Activated CD4-positive, alpha-beta memory T cell treated with anti-CD3 and anti-CD28 coated beads for 36 hours (primary cell): Measurements from ENCODE around the gene RAD51B. TPM values are rescaled to one million over a fixed set of nuclear protein-coding genes. Genes with fewer than 3 reads are reported as not detected.

Experiments used
- CTCF ChIA-PET: fragments of 350-600 bp; sonication (Branson Sonifier 250); formaldehyde crosslinking; loops from one replicate; lab custom pipeline; 2021; ENCODE audit warnings: antibody characterized with exemption, inconsistent platforms; lab: Charles Lee
- POLR2A ChIA-PET: fragments of 350-600 bp; sonication (Branson Sonifier 250); formaldehyde crosslinking; loops from one replicate; lab custom pipeline; 2021; ENCODE audit warnings: antibody characterized with exemption; lab: Charles Lee
- DNase-seq: peaks from one replicate; pipeline ENCODE4 v3.0.0-alpha.2; 2020
- H3K27ac Mint-ChIP-seq: one replicate; pipeline ENCODE4 v1.8.0; 2021; ENCODE audit warnings: mixed read lengths
- H3K27me3 Mint-ChIP-seq: one replicate; pipeline ENCODE4 v1.8.0; 2021; ENCODE audit warnings: mixed read lengths
- H3K36me3 Mint-ChIP-seq: one replicate; pipeline ENCODE4 v1.8.0; 2021; ENCODE audit warnings: mixed read lengths
- H3K4me1 Mint-ChIP-seq: one replicate; pipeline ENCODE4 v1.8.0; 2021; ENCODE audit warnings: low read depth, mixed read lengths
- H3K4me3 Mint-ChIP-seq: one replicate; pipeline ENCODE4 v1.8.0; 2021; ENCODE audit warnings: mild to moderate bottlenecking, mixed read lengths
- H3K9me3 Mint-ChIP-seq: one replicate; pipeline ENCODE4 v1.8.0; 2021; ENCODE audit warnings: mixed read lengths
- intact Hi-C: fragments of 100-400 bp; cut with micrococcal nuclease; formaldehyde crosslinking; loops from one replicate; pipeline ENCODE4 v1.15.1; 2023
- total RNA-seq, 2 experiments: library from RNA; stranded (reverse); gene quantifications; one replicate each; pipeline ENCODE4 v1.2.3, GENCODE V29; 2021

Gene RAD51B
- total RNA-seq, 2 experiments from 2014 or later, result 32.3 to 34.3 TPM

DNA sequence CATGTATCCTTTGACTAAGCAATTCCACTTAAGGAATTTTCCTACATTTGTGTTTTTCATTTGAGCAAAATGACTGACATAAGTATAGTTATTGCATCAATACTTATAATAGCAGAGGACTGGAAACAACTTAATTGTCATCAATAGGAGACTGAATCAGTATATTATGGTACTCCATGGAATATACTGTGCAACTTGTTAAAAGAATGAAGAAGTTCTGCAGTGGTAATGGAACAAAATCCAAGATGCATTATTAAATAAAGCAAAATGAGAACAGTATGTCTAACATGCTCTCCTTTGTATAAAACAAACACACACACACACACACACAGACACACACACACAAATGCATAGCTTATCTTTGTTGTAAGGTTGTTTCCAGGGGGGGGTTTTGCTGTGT, 303.1 kb downstream of the RAD51B start:
- Mint-ChIP-seq H3K4me1 (peaks cover 12% of the 10 kb centered on the region), H3K27me3 (no peaks in the 10 kb centered on the region)

DNA sequence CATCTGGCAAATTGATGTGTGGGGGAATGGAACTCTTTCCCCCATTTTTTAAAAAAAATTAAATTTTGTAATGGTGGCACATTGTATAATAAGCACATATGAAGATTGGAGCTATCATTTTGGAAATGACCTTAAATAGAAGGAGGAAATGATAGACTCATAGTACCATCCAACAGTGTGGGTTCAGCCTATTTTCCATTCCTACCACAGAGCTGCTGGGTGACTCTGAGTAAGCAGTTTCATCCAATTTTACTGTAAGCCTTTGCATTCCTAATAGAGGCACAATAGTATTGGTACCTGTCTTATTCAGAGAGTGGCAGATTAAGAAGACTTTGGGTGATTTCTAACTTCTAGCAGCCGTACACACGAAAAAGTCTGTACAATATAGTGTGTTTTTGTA, 304.5 kb downstream of the RAD51B start:
- H3K27ac Mint-ChIP-seq, result no peak overlapping the region
- DNase-seq, result peak; percentile 11
- intact Hi-C loops, result no loop called here
- peaks cover 4% of the 10 kb centered on the region for H3K9me3 Mint-ChIP-seq
- no peak overlapping the region for H3K4me3 Mint-ChIP-seq
- H3K27me3 Mint-ChIP-seq, result no peaks in the 10 kb centered on the region
- peaks cover 2% of the 10 kb centered on the region for H3K36me3 Mint-ChIP-seq
- peaks cover 12% of the 10 kb centered on the region for H3K4me1 Mint-ChIP-seq
- ChIA-PET POLR2A (no interaction called here), CTCF (interaction anchor here (0.9 kb wide), 1 partner anchor 691 kb away, joined by 3 read pairs; no protein-coding TSS in a partner anchor)

More for the DNA sequence above, 303.1 kb downstream of the RAD51B start:
- no peak for DNase-seq
- ChIA-PET POLR2A (no interaction called here), CTCF (interaction anchor here (0.9 kb wide), 1 partner anchor 36 kb away, joined by 6 read pairs; no protein-coding TSS in a partner anchor)
- H3K9me3 Mint-ChIP-seq, result peaks cover 4% of the 10 kb centered on the region
- intact Hi-C loops, result no loop called here
- H3K36me3 Mint-ChIP-seq, result peaks cover 5% of the 10 kb centered on the region
- no peak overlapping the region for H3K4me3 Mint-ChIP-seq
- H3K27ac Mint-ChIP-seq, result no peak overlapping the region

DNA sequence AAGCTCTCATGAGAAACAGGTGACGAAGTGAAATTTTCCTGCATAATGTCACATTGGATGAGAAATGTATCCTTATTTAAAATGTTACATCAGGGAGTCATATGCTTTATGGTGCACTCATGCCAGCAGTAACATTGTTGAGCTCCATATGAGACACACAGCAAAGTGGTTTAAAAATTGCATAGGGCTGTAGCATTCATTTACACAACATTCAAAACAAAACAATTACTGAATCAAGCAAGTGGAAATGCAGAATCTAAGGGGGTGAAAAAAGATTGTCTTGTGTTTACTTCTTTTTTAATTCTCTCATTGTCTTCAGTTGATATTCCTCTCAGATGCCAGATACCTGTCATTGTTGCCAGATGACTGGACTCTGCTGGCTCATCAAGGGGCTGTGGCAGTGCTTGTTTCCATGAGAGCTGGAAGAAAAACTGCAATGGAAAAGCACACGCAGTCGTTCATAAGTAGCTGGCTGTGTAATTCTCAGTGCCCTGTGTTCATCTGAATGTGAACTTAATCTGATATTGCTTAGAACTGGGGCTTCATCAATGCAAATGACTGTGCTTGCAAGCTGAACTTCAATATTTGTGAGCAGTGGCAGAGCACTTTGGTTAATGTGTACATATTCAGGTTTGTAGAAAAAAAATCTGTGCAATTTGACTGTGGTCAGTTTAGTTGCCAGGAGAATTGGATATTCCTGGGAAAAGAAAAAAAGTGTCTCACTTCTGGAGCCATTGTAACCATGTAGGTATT, 305.6 kb downstream of the RAD51B start:
- H3K27ac Mint-ChIP-seq, result no peak overlapping the region
- DNase-seq, result peak; percentile 21
- peaks cover 12% of the 10 kb centered on the region for H3K4me1 Mint-ChIP-seq
- CTCF ChIA-PET, result no interaction called here
- intact Hi-C loops, result no loop called here
- H3K36me3 Mint-ChIP-seq, result peaks cover 2% of the 10 kb centered on the region
- peaks cover 4% of the 10 kb centered on the region for H3K9me3 Mint-ChIP-seq
- H3K4me3 Mint-ChIP-seq, result no peak overlapping the region
- POLR2A ChIA-PET, result no interaction called here
- no peaks in the 10 kb centered on the region for H3K27me3 Mint-ChIP-seq

DNA sequence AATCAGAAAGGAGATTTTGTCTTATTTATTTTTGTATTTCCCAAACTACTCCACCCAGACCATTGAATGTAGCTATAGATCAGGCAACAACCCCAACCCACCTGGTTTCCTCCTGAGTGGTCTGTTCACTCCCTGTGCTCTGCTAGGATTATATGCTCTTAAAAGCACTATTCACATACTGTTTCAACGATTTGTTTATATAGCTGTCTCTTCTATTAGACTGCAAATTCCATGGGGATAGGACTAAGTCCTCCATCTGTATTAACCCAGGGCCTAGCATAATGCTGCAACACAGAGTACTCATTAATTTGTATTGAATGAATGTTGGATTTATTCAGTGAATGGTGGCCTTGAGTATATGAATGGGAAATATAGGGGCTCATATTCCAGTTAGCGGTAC, 307.6 kb downstream of the RAD51B start:
- Mint-ChIP-seq H3K27ac (no peak overlapping the region), H3K9me3 (no peaks in the 10 kb centered on the region), H3K27me3 (no peaks in the 10 kb centered on the region), H3K4me1 (peaks cover 12% of the 10 kb centered on the region), H3K4me3 (no peak overlapping the region), H3K36me3 (no peaks in the 10 kb centered on the region)
- ChIA-PET POLR2A (no interaction called here), CTCF (interaction anchor here (0.6 kb wide), 1 partner anchor 39 kb away, joined by 5 read pairs; no protein-coding TSS in a partner anchor)
- DNase-seq, result no peak
- intact Hi-C loops, result no loop called here

DNA sequence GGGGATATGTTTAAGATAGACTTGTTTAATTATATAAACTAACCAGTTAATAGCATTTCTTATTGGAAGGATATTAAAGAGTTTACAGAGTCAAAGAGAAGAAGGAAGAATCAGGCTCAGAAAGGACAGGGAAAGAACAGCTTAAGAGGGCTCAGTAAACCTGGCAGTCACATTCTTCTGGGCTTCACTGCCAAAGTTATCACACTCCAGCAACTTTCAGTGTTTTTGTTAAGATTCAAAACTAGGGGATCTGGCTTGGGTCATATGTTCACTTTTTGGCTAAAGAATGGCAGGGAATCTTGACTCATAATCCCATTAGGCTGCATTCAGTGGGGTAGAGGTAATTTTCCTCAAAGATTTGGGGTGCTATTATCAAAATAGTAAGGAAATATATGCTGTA, 312.3 kb downstream of the RAD51B start:
- Mint-ChIP-seq H3K27ac (no peak overlapping the region), H3K27me3 (no peaks in the 10 kb centered on the region), H3K9me3 (no peaks in the 10 kb centered on the region), H3K36me3 (no peaks in the 10 kb centered on the region), H3K4me1 (peaks cover 6% of the 10 kb centered on the region), H3K4me3 (no peak overlapping the region)
- ChIA-PET CTCF (no interaction called here), POLR2A (no interaction called here)
- intact Hi-C loops, result no loop called here
- DNase-seq, result no peak

DNA sequence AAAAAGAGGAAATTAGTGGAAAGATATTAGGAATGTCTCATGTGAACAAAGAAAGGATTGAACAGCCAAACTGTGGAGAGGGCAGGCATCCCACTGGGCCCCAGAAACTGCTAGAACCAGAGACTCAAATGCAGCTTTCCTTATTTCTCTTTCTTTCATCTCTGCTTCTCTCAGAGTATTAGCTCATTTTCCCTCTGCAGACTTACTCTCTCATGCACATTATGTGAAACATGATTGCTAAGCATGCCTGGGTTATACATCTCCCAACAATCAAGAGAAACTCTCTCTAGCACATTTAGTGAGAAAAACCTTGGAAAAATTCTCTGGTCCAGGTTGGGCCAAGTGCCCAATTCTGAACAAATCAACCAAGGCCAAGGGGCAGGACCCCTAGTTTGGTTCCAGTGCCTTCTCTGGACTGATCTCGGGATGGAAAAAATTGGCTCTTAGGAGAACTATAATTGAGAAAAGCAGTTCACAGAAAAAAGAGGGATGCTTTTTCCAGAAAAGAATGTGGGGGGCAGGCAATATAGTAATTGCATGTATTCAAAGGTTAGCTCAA, 313.1 kb downstream of the RAD51B start:
- no peaks in the 10 kb centered on the region for H3K27me3 Mint-ChIP-seq
- H3K4me1 Mint-ChIP-seq, result peaks cover 6% of the 10 kb centered on the region
- H3K27ac Mint-ChIP-seq, result no peak overlapping the region
- no peaks in the 10 kb centered on the region for H3K9me3 Mint-ChIP-seq
- no peaks in the 10 kb centered on the region for H3K36me3 Mint-ChIP-seq
- ChIA-PET CTCF (no interaction called here), POLR2A (no interaction called here)
- intact Hi-C loops, result no loop called here
- DNase-seq, result no peak
- H3K4me3 Mint-ChIP-seq, result no peak overlapping the region

DNA sequence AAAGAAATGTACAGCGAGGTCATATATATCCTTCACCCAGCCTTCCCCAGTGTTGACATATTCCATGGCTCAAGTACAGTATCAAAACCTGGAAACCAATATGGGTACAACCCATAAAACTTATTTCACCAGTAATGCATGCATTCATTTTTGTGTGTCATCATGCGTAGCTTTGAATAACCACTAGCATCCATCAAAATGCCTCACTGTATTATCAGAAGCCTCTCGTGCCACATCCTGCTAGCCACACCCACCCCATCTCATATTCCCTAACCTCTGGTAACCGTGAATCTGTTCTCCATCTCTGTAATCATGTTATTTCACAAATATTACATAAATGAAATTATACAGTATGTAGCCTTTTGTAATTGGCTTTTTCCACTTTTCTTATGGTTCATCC, 314.3 kb downstream of the RAD51B start:
- H3K36me3 Mint-ChIP-seq, result no peaks in the 10 kb centered on the region
- H3K27me3 Mint-ChIP-seq, result no peaks in the 10 kb centered on the region
- ChIA-PET CTCF (no interaction called here), POLR2A (no interaction called here)
- H3K4me1 Mint-ChIP-seq, result peaks cover 6% of the 10 kb centered on the region
- no peak for DNase-seq
- H3K27ac Mint-ChIP-seq, result no peak overlapping the region
- intact Hi-C loops, result no loop called here
- H3K4me3 Mint-ChIP-seq, result no peak overlapping the region
- no peaks in the 10 kb centered on the region for H3K9me3 Mint-ChIP-seq

DNA sequence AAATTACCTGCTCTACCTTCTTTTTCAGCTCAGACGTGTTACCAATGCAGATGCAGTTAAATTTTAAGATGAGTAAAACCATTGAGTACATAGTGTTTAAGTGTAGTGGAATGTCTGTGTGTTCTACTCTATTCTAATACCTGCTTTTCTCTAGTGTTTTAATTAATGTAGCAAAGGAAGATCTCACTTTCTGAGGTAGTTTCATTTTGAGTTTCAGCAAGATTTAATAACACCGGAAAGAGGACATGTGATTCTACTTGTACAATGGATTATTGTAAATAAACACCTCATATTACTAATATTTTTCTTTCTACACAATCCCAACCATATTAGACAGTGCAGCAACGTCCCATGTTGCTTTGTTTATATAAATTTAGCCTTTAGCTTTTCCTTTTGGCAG, 315.4 kb downstream of the RAD51B start:
- CTCF ChIA-PET, result no interaction called here
- no peaks in the 10 kb centered on the region for H3K36me3 Mint-ChIP-seq

DNA sequence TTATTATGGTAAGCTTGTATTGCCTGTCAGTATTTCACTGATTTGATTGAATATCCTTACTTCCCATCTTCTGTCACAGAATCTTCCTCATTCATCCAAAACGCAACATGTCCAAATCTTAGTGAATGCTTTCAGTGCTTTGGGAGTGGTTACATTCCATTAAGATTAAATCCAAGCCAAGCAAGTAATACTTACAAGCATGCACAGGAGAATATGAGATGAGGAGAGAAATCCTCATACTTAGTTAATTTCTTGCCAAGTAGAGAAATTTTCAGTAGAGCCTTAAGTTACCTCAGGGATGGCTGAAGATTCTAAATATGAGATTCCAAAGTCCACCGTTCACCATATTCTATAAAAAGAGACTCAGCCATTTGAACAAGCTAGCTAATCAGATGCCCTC, 316.0 kb downstream of the RAD51B start:
- ChIA-PET POLR2A (no interaction called here), CTCF (no interaction called here)
- H3K9me3 Mint-ChIP-seq, result no peaks in the 10 kb centered on the region
- DNase-seq, result no peak
- no peaks in the 10 kb centered on the region for H3K27me3 Mint-ChIP-seq
- H3K4me3 Mint-ChIP-seq, result no peak overlapping the region
- no peak overlapping the region for H3K27ac Mint-ChIP-seq
- H3K36me3 Mint-ChIP-seq, result no peaks in the 10 kb centered on the region
- intact Hi-C loops, result no loop called here
- peaks cover 6% of the 10 kb centered on the region for H3K4me1 Mint-ChIP-seq

More for the DNA sequence above, 315.4 kb downstream of the RAD51B start:
- H3K27ac Mint-ChIP-seq, result no peak overlapping the region
- POLR2A ChIA-PET, result no interaction called here
- peaks cover 6% of the 10 kb centered on the region for H3K4me1 Mint-ChIP-seq
- intact Hi-C loops, result no loop called here
- H3K27me3 Mint-ChIP-seq, result no peaks in the 10 kb centered on the region
- H3K4me3 Mint-ChIP-seq, result no peak overlapping the region
- H3K9me3 Mint-ChIP-seq, result no peaks in the 10 kb centered on the region
- DNase-seq, result no peak

DNA sequence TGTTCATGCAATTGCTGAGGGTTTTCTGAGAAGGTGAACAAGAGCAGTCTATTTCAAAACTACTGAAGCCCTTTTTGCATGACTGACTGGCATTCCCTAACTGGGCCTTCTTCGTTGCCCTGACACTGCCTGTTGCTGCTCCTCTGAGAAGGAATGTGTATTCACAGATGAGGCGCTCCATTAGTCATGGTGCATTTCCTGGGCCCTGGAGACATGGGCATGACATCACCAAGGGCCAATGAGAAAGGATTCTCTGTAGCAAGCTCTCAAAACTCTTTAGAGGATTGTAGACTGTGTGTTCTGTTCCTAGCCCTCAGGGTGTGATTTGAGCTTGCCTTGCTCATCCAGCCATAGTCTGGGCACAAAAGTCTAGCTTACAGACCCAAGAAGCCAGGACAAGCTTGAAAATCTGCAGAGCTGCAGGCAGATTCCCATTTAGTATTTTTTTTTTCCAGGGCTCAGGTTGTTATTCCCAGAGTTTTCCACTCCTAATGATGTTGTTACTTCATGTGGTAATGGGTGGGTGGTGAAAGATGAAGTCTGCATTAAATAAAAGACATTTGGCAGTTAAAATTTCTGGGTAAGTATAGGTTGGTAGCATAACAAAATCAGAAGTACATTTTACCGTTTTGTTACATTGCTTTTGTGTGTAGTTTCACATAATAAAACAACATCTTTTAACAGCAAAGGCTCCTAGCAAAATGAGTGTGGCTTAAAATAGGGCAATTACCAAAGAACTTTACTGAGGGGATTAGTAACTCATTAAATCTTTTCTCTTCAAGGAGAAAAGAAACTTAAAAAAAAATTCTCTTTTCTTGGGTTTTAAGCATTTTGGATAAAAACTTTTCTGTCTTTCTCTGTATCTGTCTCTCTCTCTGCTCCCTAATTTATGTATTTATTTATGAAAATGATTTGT, 318.4 kb downstream of the RAD51B start:
- H3K27me3 Mint-ChIP-seq, result no peaks in the 10 kb centered on the region
- peak; percentile 21 for DNase-seq
- CTCF ChIA-PET, result no interaction called here
- H3K36me3 Mint-ChIP-seq, result no peaks in the 10 kb centered on the region
- H3K9me3 Mint-ChIP-seq, result no peaks in the 10 kb centered on the region
- intact Hi-C loops, result loop anchor here (1.0 kb wide), 1 partner anchor 44 kb away; no protein-coding TSS in a partner anchor
- H3K27ac Mint-ChIP-seq, result no peak overlapping the region
- POLR2A ChIA-PET, result interaction anchor here (0.6 kb wide), 1 partner anchor 141 kb away, joined by 6 read pairs; no protein-coding TSS in a partner anchor
- peaks cover 6% of the 10 kb centered on the region for H3K4me1 Mint-ChIP-seq
- H3K4me3 Mint-ChIP-seq, result no peak overlapping the region

DNA sequence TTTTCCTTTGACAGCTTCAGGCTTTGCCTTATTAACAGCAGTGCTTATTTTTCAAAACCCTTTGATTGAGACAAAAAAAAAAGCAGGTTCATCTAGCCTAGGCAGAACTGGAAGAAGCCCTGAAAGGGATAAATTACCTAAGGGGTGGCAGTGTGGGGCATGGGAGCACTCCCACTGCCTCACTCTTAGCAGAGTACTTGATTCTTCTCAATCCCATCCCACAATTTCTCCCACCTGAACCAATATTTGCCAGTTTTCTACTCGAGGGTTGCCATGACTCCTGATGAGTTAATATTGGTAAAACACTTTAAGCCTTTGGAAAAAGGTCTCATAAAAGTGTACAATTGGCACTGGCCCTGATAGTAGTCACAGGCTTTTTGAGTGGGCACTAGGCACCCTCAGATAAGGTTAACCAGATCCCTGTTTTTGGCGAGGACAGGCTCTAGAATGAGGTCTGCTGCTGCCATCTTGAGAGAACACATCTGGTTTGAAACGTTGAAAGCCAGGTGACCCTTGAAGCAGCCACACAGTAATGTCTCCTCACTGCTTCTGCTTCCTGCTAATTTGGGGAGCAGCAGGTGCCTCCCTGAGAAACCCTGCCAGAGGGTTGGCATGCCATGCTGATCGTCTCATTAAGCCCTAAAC, 320.0 kb downstream of the RAD51B start:
- POLR2A ChIA-PET, result no interaction called here
- Mint-ChIP-seq H3K27me3 (no peaks in the 10 kb centered on the region), H3K36me3 (no peaks in the 10 kb centered on the region), H3K27ac (no peak overlapping the region), H3K4me1 (peaks cover 14% of the 10 kb centered on the region), H3K4me3 (no peak overlapping the region), H3K9me3 (no peaks in the 10 kb centered on the region)
- intact Hi-C loops, result no loop called here
- CTCF ChIA-PET, result no interaction called here
- DNase-seq, result no peak
